ENCODE data around the gene SPAG9.

SPAG9 gene

GRCh38 chr17:50924300-50924699, 196.4 kb downstream of the SPAG9 start:
- Mint-ChIP-seq H3K36me3 (no peaks in the 10 kb centered on the region), H3K27me3 (peaks cover 40% of the 10 kb centered on the region), H3K9me3 (no peaks in the 10 kb centered on the region), H3K27ac (no peak overlapping the region), H3K4me3 (no peak overlapping the region), H3K4me1 (peaks cover 43% of the 10 kb centered on the region)
- no peak for DNase-seq
- CTCF ChIA-PET, result no interaction called here

DNA sequence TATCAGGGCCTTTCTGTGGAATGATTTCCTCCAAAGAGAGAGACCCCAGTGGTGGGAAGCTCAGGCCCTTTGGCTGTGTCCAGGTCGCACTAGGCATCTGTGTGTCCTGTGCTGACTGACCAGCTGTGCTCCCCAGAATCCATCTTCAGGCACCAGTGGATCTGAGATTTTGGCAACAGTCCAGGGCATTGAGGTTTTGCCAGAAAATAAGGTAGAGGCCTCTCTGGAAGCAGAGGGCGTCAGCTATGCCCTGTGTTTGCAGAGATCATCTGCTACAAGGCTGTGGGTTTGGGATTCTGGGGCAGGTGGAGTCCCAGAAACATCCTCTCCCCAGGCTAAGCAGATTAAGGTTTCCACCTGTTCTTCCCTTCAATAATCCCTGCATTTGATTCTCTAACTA, 197.1 kb downstream of the SPAG9 start:
- Mint-ChIP-seq H3K36me3 (no peaks in the 10 kb centered on the region), H3K4me1 (peaks cover 48% of the 10 kb centered on the region), H3K4me3 (no peak overlapping the region), H3K27me3 (peaks cover 40% of the 10 kb centered on the region), H3K9me3 (no peaks in the 10 kb centered on the region), H3K27ac (no peak overlapping the region)
- CTCF ChIA-PET, result no interaction called here
- DNase-seq, result no peak

DNA sequence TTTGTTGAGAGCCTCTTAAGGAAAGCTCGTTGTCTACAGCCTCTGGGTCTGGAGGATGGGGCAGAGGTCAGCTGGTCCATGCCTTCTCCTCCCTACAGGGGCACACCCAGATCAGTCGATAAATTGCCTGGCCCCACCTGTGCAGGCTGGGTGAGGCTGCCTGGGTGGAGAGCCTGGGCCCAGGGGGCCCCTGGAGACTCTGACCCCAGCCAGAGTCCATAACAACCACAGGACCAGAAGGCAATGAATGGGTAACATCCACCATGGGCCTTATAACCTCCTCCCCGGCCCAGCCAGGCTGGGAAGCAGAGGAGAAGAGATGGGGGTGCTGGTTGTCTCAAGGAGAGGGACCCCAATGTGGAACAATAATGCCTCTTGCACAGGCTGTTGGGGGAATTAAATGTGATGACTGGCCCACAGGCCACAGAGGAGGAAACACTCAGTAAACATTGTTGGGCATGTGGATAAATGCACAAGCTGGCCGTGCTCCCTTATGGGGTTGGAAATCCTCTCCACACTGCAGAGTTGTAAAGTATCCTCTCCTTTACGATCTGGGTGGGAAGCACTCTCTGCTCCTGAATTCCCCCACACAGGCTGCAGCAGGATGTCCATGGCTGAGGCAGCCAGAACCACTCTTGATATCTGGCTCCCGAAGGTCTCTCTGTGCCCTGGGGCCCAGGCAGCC, 197.8 kb downstream of the SPAG9 start:
- no peaks in the 10 kb centered on the region for H3K9me3 Mint-ChIP-seq
- CTCF ChIA-PET, result no interaction called here
- H3K4me1 Mint-ChIP-seq, result peaks cover 56% of the 10 kb centered on the region
- no peaks in the 10 kb centered on the region for H3K36me3 Mint-ChIP-seq
- no peak overlapping the region for H3K4me3 Mint-ChIP-seq
- no peak for DNase-seq
- no peak overlapping the region for H3K27ac Mint-ChIP-seq
- peaks cover 34% of the 10 kb centered on the region for H3K27me3 Mint-ChIP-seq

GRCh38 chr17:50922107-50922506, 198.6 kb downstream of the SPAG9 start:
- CTCF ChIA-PET, result no interaction called here
- no peaks in the 10 kb centered on the region for H3K36me3 Mint-ChIP-seq
- no peak overlapping the region for H3K27ac Mint-ChIP-seq
- H3K9me3 Mint-ChIP-seq, result no peaks in the 10 kb centered on the region
- peaks cover 34% of the 10 kb centered on the region for H3K27me3 Mint-ChIP-seq
- peaks cover 56% of the 10 kb centered on the region for H3K4me1 Mint-ChIP-seq
- DNase-seq, result no peak
- H3K4me3 Mint-ChIP-seq, result no peak overlapping the region

DNA sequence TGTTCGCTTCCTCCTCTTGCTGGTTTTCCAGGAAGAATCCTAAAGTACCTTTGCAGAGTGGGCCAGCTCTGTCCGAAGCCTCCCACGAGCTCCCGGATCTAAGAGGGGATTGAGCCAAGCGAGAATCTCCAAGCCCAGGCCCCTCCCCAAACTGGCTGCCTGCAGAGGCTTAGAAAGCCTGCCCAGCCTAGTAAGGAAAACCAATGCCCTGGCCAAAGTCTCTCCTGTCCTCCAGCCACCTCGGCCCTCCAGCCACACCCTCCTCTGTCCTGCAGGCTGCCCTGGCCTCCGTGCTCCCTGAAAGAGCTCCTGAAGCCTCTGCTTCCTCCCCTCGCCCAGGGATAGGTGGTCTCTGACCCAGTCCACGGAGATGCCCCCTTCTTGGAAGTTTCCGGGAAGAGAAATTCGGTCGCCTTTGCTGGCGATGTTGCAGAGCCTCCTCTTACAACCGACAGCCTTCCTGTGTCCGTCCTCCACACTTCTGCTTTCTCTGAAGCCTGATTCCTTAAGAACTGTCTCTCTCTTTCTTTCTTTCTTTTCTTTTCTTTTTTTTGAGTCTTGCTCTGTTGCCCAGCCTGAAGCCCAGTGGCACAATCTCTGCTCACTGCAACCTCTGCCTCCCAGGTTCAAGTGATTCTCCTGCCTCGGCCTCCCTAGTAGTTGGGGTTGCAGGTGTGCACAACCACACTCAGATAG, 199.6 kb downstream of the SPAG9 start:
- H3K36me3 Mint-ChIP-seq, result no peaks in the 10 kb centered on the region
- peaks cover 32% of the 10 kb centered on the region for H3K27me3 Mint-ChIP-seq
- H3K27ac Mint-ChIP-seq, result no peak overlapping the region
- H3K4me3 Mint-ChIP-seq, result no peak overlapping the region
- H3K4me1 Mint-ChIP-seq, result peaks cover 56% of the 10 kb centered on the region
- H3K9me3 Mint-ChIP-seq, result no peaks in the 10 kb centered on the region
- no peak for DNase-seq
- CTCF ChIA-PET, result no interaction called here

DNA sequence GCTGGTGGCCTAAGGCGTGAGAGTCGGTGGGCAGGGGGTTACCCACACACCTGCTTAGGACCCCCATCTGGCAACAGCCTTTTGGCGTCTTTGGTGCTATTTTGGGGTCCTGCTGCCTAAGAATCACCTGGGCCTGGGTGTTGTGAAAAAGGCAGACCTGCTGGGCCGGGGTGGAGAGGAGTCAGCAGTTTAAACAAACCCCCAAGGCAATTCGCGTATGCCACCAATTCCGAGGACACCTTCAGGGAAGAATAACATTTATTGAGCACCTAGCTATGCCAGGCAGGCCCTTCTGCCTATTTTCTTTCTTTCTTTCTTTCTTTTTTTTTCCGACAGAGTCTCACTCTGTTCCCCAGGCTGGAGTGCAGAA, 200.6 kb downstream of the SPAG9 start:
- Mint-ChIP-seq H3K4me1 (peaks cover 63% of the 10 kb centered on the region), H3K4me3 (no peak overlapping the region), H3K27me3 (peaks cover 23% of the 10 kb centered on the region), H3K27ac (peak overlapping the region; percentile 92), H3K36me3 (no peaks in the 10 kb centered on the region), H3K9me3 (no peaks in the 10 kb centered on the region)
- no peak for DNase-seq
- CTCF ChIA-PET, result no interaction called here

GRCh38 chr17:50919321-50920040, 201.2 kb downstream of the SPAG9 start:
- Mint-ChIP-seq H3K4me1 (peaks cover 65% of the 10 kb centered on the region), H3K27me3 (peaks cover 21% of the 10 kb centered on the region), H3K36me3 (no peaks in the 10 kb centered on the region), H3K27ac (peak overlapping the region; percentile 92), H3K4me3 (peak overlapping the region; percentile 38), H3K9me3 (no peaks in the 10 kb centered on the region)
- DNase-seq, result peak; percentile 93
- CTCF ChIA-PET, result interaction anchor here (0.8 to 1.4 kb wide), 4 partner anchors 9 to 56 kb away, joined by 3 to 4 read pairs (median 4); partner anchors contain the start of gene TOB1

DNA sequence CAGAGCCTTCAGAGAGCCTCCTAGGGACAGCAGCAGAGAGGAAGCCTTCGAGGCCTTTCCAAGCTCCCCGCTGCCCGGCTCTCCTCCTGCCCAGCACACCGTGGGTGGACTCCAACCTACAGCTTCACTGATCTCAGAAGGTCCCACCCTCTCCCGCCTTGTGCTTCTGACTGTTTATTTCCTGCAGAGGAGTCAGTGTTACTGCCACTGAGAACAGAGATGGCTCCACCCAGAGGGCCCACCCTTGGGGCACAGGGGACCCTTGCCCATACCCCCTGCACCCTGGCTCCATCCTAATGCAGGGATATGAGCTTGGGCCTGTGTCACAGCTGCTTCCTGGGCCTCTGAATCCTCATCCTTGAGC, 201.8 kb downstream of the SPAG9 start:
- peak; percentile 59 for DNase-seq
- CTCF ChIA-PET, result interaction anchor here (0.8 to 1.4 kb wide), 5 partner anchors 9 to 55 kb away, joined by 3 to 4 read pairs (median 3); partner anchors contain the start of gene TOB1
- Mint-ChIP-seq H3K27me3 (peaks cover 21% of the 10 kb centered on the region), H3K4me1 (peaks cover 67% of the 10 kb centered on the region), H3K4me3 (peak overlapping the region; percentile 38), H3K9me3 (no peaks in the 10 kb centered on the region), H3K36me3 (peaks cover under 1% of the 10 kb centered on the region), H3K27ac (peak overlapping the region; percentile 92)

DNA sequence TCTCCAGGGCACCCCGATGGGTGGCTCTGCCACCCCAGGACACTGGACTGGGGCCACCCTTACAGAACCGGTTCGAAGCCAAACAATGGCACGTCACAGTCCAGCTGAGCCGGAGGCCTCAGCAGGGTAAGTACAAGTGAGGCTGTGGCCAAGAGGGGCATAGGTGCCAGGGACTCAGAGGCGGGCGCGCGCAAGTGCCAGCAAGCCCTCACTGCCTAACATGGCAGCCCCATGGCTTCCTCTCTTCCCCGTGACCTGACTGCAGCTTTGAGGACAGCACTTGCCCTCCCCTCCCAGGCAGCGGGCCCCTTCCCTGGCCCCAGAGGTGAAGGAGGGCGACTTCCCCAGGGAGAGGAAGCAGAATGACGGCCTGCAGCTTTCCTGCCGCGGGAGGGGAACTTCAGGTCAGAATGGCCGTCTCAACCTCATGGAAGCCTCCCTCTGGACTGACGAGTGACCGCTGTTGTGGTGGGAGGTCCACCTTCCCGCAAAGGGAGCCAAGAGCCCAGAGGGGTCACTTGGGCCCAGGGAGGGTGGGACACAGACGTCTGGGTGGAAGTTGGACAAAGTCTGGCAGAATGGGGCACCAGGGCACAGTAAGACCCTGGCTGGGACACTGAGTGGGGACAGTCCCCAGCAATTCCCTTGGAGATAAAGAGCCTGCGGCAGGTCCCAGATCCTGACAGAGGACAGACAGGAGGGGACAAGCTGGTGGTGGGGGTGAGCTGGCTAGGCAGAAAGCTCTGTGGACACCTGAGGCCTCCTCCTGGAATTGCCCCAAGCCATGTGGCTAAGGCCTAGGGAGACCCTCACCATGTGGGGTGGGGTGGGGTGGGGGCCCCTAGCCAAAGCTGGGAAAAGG, 202.4 kb downstream of the SPAG9 start:
- Mint-ChIP-seq H3K27me3 (peaks cover 16% of the 10 kb centered on the region), H3K36me3 (peaks cover 2% of the 10 kb centered on the region), H3K9me3 (no peaks in the 10 kb centered on the region), H3K4me1 (peaks cover 73% of the 10 kb centered on the region), H3K4me3 (no peak overlapping the region), H3K27ac (peak overlapping the region; percentile 76)
- CTCF ChIA-PET, result interaction anchor here (0.8 to 1.4 kb wide), 5 partner anchors 8 to 54 kb away, joined by 3 to 4 read pairs (median 3); partner anchors contain the start of gene TOB1
- no peak for DNase-seq

DNA sequence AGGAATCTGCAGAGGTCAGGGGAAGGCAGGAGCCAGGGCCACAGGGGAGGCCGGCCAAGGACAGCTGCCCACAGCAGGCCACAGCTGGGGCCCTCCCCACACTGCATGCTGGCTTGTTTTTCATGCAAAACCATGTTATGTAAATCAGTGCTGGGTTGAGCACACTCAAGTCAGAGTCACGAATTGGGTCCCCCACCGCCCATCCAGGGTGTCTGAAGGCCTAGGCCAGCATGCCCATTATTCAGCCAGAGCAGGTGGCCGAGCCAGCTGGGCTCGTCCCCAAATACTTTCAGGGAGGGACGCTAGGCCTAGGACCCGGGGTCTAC, 203.3 kb downstream of the SPAG9 start:
- peak overlapping the region; percentile 24 for H3K27ac Mint-ChIP-seq
- DNase-seq, result no peak
- CTCF ChIA-PET, result interaction anchor here (0.6 kb wide), 1 partner anchor 848 kb away, joined by 3 read pairs; no protein-coding TSS in a partner anchor
- peaks cover 9% of the 10 kb centered on the region for H3K27me3 Mint-ChIP-seq
- peaks cover 2% of the 10 kb centered on the region for H3K36me3 Mint-ChIP-seq
- H3K4me3 Mint-ChIP-seq, result no peak overlapping the region
- H3K9me3 Mint-ChIP-seq, result no peaks in the 10 kb centered on the region
- peaks cover 78% of the 10 kb centered on the region for H3K4me1 Mint-ChIP-seq

DNA sequence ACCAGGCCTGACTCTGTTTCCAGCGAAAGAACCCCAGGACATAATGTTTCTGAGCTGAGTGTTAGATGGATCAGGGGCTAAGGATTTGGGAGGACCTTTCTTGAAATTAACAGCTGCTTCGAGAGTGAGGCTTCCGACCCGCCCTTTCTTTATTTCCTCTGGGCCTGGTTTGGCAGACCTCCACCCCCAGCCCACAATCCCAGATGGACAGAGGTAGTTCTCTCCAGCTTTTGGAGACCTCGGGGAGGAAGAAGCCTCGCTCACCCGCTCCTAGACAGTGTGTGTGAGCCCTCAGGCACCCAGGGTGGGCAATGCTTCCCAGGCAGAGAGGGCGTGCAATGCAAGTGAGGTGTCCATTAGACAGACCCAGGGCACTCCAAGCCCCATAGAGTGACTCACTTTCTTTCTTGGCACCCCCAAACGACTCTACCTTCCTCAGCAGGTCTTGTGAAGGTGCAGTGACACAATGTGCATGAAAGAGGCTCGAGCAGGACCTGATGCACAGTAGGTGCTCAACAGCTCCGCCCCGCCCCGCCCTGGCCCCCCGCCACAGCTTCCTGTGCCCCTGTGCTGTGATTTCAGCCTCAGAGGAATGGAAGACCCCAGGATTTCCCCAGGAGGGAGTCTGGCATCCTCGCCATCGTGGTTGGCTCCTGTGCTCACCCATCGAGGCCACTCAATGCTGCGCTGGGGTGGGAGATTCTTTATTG, 203.8 kb downstream of the SPAG9 start:
- no peak overlapping the region for H3K27ac Mint-ChIP-seq
- no peaks in the 10 kb centered on the region for H3K9me3 Mint-ChIP-seq
- H3K36me3 Mint-ChIP-seq, result peaks cover 2% of the 10 kb centered on the region
- no peak overlapping the region for H3K4me3 Mint-ChIP-seq
- no peak for DNase-seq
- H3K27me3 Mint-ChIP-seq, result peaks cover 8% of the 10 kb centered on the region
- peaks cover 79% of the 10 kb centered on the region for H3K4me1 Mint-ChIP-seq
- CTCF ChIA-PET, result interaction anchor here (0.6 to 0.9 kb wide), 2 partner anchors 32 to 849 kb away, joined by 3 read pairs; no protein-coding TSS in a partner anchor

GRCh38 chr17:50916026-50916707, 204.5 kb downstream of the SPAG9 start:
- Mint-ChIP-seq H3K27me3 (peaks cover 8% of the 10 kb centered on the region), H3K4me1 (peaks cover 81% of the 10 kb centered on the region), H3K4me3 (no peak overlapping the region), H3K27ac (no peak overlapping the region), H3K36me3 (peaks cover 2% of the 10 kb centered on the region), H3K9me3 (no peaks in the 10 kb centered on the region)
- CTCF ChIA-PET, result interaction anchor here (0.9 kb wide), 1 partner anchor 32 kb away, joined by 3 read pairs; no protein-coding TSS in a partner anchor
- peak; percentile 34 for DNase-seq

- H3K9me3 Mint-ChIP-seq, result no peaks in the 10 kb centered on the region
- peaks cover 2% of the 10 kb centered on the region for H3K36me3 Mint-ChIP-seq
- peaks cover 88% of the 10 kb centered on the region for H3K4me1 Mint-ChIP-seq
- H3K27me3 Mint-ChIP-seq, result no peaks in the 10 kb centered on the region
- no peak for DNase-seq
- H3K27ac Mint-ChIP-seq, result peak overlapping the region; percentile 75
- no peak overlapping the region for H3K4me3 Mint-ChIP-seq
- CTCF ChIA-PET, result no interaction called here
These were observed 206.1 kb downstream of the SPAG9 start for GRCh38 chr17:50914505-50915063.
